ENCODE measurements around the gene TMEM135.

DNA sequence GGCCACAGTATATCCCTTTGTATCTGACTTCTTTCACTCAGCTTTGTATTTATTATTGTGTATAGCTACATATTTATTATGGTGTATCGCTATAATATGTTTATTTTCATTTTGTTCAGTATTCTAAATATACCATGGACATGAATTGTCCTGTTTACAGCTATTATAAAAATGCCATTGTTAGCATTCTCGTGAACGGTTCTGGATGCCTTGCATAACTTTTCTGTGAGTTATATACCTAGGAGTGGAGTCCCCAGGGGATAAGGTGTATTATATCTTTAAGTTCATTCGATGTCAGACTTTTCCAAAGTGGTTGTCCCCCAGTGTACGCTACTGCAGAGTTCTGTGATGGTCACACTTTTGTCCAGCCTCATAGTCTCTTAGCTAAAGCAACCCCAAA is 301.7 kb downstream of the TMEM135 start:
- TF ChIP-seq POLR2A (IDR thresholded peaks at IDR 0.05) = no peak
- TF ChIP-seq CTCF (IDR thresholded peaks at IDR 0.05) = no peak

Measured in thyroid gland (tissue), 4 donors.